Testis (tissue), 3 donors: ENCODE data around the gene UBP1. TPM values are rescaled to one million over a fixed set of nuclear protein-coding genes. Genes with fewer than 3 reads are reported as not detected.
"Not testable (repeated sequence)": the region's sequence is repeated elsewhere in the genome, so short reads cannot be mapped to it uniquely, and the experiment has no call there.

ENCODE experiments used
- DNase-seq: peaks from one replicate; pipeline ENCODE4 v3.0.0-alpha.2; 2019
- H3K27ac ChIP-seq, 2 donors: fragments of 200-600 bp; sonication (generic); one replicate each; pipeline ENCODE4 v1.5.1; 2019
- H3K27me3 ChIP-seq: fragments of 200-600 bp; sonication (generic); one replicate; pipeline ENCODE4 v1.5.1; 2019
- H3K36me3 ChIP-seq: fragments of 200-600 bp; sonication (generic); one replicate; pipeline ENCODE4 v1.5.1; 2017; ENCODE audit warnings: low read depth; ENCODE audit errors: missing control alignments
- H3K4me1 ChIP-seq: fragments of 200-600 bp; sonication (generic); one replicate; pipeline ENCODE4 v1.5.1; 2019
- H3K4me3 ChIP-seq, 2 donors: fragments of 200-600 bp; sonication (generic); one replicate each; pipeline ENCODE4 v1.5.1; 2017 to 2019
- H3K9me3 ChIP-seq: fragments of 200-600 bp; sonication (generic); one replicate; pipeline ENCODE4 v1.5.1; 2017
- CTCF ChIP-seq, 3 experiments: fragments of 450-650 bp in 2 of 3; fragments of 200-600 bp in 1 of 3; sonication (generic) in 1 of 3; IDR thresholded peaks; one replicate each; pipeline ENCODE4 v1.5.1; 2016 to 2019; ENCODE audit warnings: antibody characterized with exemption in 3 of 3, mild to moderate bottlenecking in 2 of 3, moderate library complexity in 1 of 3
- POLR2A ChIP-seq: fragments of 450-650 bp; IDR thresholded peaks from one replicate; pipeline ENCODE4 v1.6.1; 2017; ENCODE audit warnings: antibody characterized with exemption, mild to moderate bottlenecking, moderate library complexity
- WGBS, 2 donors: methylation state at CpG; one replicate each; pipeline ENCODE4 v1.1.5; 2018; 5-methylcytosine and 5-hydroxymethylcytosine counted together
- intact Hi-C: fragments of 100-400 bp; cut with DNase I; formaldehyde crosslinking; loops from one replicate; pipeline ENCODE4 v1.15.1; 2023; ENCODE audit warnings: low total_unique reads
- polyA plus RNA-seq: library from polyadenylated mRNA; stranded (reverse); fragments of 350-450 nt; fragmentation: Illumina TruSeq; extraction: RNeasy Lipid Tissue Mini Kit (QIAGEN cat#74804); gene quantifications from one replicate; pipeline ENCODE4 v1.2.3, GENCODE V29; 2014; ENCODE audit warnings: low read depth, low replicate concordance; ENCODE audit not compliant: insufficient read depth
- total RNA-seq, 2 donors: library from RNA; depleted of rRNA; stranded (reverse); fragments of >200 nt; gene quantifications; one replicate each; pipeline ENCODE4 v1.2.3, GENCODE V29; 2016

The UBP1 gene
- total and polyA plus RNA-seq, 3 donors from 2014 or later, result 53.9 to 108 (median 93.2) TPM

GRCh38 chr3:33458446-33458845, 18.2 kb upstream of the UBP1 start:
- TF ChIP-seq CTCF (IDR thresholded peaks at IDR 0.05) (no peak), POLR2A (no peak)
- DNase-seq, result no peak
- no peaks in the 10 kb centered on the region for H3K9me3 ChIP-seq
- WGBS, 2 donors, result 94 to 100% methylated on average over 3 of the region's 3 CpGs
- H3K4me3 ChIP-seq, result no peak overlapping the region
- no peak overlapping the region for H3K27ac ChIP-seq
- intact Hi-C loops, result no loop called here
- no peaks in the 10 kb centered on the region for H3K27me3 ChIP-seq
- no peaks in the 10 kb centered on the region for H3K4me1 ChIP-seq
- no peaks in the 10 kb centered on the region for H3K36me3 ChIP-seq

GRCh38 chr3:33456756-33457155, 16.6 kb upstream of the UBP1 start:
- Histone ChIP-seq H3K4me1 (no peaks in the 10 kb centered on the region), H3K27me3 (no peaks in the 10 kb centered on the region), H3K27ac (no peak overlapping the region), H3K9me3 (no peaks in the 10 kb centered on the region), H3K36me3 (no peaks in the 10 kb centered on the region), H3K4me3 (no peak overlapping the region)
- TF ChIP-seq POLR2A (no peak), CTCF (IDR thresholded peaks at IDR 0.05) (no peak)
- no peak for DNase-seq
- intact Hi-C loops, result no loop called here
- WGBS, 2 donors, result 78 to 79% methylated on average over 2 of the region's 2 CpGs

GRCh38 chr3:33453331-33453761, 13.1 kb upstream of the UBP1 start:
- intact Hi-C loops, result no loop called here
- TF ChIP-seq POLR2A (no peak), CTCF (IDR thresholded peaks at IDR 0.05) (no peak)
- no peak overlapping the region for H3K27ac ChIP-seq
- H3K27me3 ChIP-seq, result no peaks in the 10 kb centered on the region
- no peaks in the 10 kb centered on the region for H3K9me3 ChIP-seq
- 93 to 100% methylated on average over 4 to 16 of the region's 19 CpGs for WGBS, 2 donors
- H3K4me3 ChIP-seq, result no peak overlapping the region
- H3K4me1 ChIP-seq, result no peaks in the 10 kb centered on the region
- no peaks in the 10 kb centered on the region for H3K36me3 ChIP-seq
- DNase-seq, result no peak

- H3K4me3 ChIP-seq, H3K4me1 ChIP-seq, H3K9me3 ChIP-seq, H3K27ac ChIP-seq, H3K27me3 ChIP-seq, DNase-seq, intact Hi-C loops, H3K36me3 ChIP-seq: not testable (repeated sequence)
- 86 to 90% methylated on average over 1 of the region's 1 CpG for WGBS, 2 donors
Measured at GRCh38 chr3:33451994-33452393, 11.8 kb upstream of the UBP1 start.

GRCh38 chr3:33447958-33448357, 7.8 kb upstream of the UBP1 start:
- no peaks in the 10 kb centered on the region for H3K36me3 ChIP-seq
- no peak for TF ChIP-seq POLR2A
- TF ChIP-seq CTCF (IDR thresholded peaks at IDR 0.05), result no peak
- 94 to 96% methylated on average over 15 of the region's 15 CpGs for WGBS, 2 donors
- intact Hi-C loops, result no loop called here
- H3K27ac ChIP-seq, result no peak overlapping the region
- no peaks in the 10 kb centered on the region for H3K4me1 ChIP-seq
- no peak overlapping the region for H3K4me3 ChIP-seq
- H3K27me3 ChIP-seq, result no peaks in the 10 kb centered on the region
- DNase-seq, result no peak
- H3K9me3 ChIP-seq, result no peaks in the 10 kb centered on the region

GRCh38 chr3:33447256-33447625, 7.0 kb upstream of the UBP1 start:
- 82 to 83% methylated on average over 7 of the region's 7 CpGs for WGBS, 2 donors
- H3K4me3 ChIP-seq, H3K36me3 ChIP-seq, DNase-seq, H3K27me3 ChIP-seq, H3K27ac ChIP-seq, intact Hi-C loops, H3K4me1 ChIP-seq, H3K9me3 ChIP-seq: not testable (repeated sequence)
